GM21447 (cell line): ENCODE data around the gene PTPRM.

Experiments used
- ATAC-seq: cut with Tn5 transposase; IDR thresholded peaks from one replicate; pipeline ENCODE4 v1.9.1; 2021; ENCODE audit not compliant: unreplicated experiment

The PTPRM gene

DNA sequence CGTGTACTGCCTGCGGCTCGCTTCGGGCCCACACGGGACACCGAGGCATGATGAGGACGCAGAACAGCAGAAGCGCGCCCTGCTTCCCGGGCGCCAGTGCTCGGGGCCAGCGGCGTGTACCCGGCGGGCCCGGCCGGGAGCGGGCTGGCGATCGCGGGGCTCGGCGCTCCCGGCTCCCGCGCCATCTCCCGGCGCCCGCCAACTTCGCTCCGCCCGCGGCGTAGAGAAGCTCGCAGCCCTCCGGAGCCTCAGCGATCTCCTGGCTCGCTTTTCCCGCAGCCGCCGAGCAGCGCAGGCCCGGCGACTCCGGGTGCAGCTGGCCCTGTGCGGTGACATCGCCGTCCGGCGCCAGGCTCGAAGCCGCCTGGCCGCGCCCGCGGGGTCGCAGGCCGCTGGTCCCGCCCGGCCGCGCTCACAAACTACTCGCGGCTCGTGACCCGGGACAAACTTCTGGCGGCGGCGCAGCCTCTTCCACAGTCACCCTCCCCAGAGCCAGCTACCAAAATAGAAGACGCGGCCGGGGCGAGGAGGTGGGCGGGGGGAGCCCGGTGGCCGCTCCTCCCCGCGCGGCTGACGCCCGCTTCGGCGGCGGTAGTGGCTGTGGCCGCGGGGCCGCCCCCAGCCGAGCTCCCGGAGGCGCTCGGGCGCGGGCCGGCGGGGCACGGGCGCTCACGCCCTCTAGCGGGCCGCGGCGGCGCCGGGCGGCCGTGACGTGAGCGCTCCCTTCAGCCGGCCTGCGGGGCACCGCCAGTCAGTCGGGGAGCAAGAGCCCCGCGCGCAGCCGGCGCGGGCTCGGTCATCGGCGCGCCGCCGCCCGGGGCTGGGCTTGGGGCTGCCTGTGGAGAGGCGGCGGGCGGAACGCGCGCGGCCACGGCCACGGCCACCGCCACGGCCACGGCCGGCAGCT, at the start of gene PTPRM:
Gene PTPRM, plus strand, starts transcription at position 750 of the 907 bp plus-strand sequence. CDS start 503 bp downstream, outside the sequence.
- ATAC-seq = peak; percentile 91

DNA sequence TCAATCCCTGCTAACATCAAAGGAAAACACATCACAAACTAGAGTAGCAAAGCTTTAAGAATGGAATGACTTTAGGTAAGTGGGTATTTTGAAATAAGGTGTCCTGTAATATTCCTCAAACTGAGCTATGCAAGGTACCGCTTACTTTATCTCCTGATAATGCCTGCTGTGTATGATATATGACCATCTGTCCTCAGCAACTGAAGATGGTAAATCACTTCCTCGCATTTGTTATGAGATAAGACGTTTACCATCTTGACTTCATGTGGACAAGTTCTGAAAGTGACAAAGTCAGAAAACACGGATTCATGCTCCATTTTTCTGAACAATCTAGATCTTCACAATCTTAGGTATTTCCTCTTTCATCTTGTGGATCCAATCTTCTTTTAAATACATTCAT, 49.3 kb upstream of the PTPRM start:
- ATAC-seq = no peak

DNA sequence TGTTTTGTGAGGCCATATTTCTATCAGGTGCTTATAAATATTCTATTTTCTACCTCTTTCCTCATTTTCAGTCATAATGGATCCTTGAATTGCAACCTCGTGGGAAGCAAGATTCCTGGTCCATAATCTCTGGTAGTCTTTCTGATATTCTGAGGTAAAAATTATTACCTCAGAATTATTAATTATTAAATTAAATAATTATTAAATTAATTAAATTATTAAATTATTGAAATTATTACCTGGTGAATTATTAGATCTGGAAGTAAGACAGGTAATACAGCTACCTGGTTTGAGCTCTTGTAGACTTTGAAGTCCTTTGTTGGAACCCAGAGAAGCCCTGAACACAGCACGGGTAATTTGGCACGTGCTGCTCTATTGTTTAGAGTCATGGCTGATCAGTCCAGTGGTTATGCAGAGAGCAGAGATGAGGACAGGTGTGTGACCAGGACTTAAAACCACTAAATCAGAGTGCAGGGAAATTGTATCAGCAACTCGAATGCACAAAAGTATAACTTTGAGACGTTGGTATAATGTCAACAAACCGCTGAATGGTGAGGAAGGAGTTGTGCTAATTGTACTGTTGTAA, 46.8 kb upstream of the PTPRM start:
- ATAC-seq = no peak

DNA sequence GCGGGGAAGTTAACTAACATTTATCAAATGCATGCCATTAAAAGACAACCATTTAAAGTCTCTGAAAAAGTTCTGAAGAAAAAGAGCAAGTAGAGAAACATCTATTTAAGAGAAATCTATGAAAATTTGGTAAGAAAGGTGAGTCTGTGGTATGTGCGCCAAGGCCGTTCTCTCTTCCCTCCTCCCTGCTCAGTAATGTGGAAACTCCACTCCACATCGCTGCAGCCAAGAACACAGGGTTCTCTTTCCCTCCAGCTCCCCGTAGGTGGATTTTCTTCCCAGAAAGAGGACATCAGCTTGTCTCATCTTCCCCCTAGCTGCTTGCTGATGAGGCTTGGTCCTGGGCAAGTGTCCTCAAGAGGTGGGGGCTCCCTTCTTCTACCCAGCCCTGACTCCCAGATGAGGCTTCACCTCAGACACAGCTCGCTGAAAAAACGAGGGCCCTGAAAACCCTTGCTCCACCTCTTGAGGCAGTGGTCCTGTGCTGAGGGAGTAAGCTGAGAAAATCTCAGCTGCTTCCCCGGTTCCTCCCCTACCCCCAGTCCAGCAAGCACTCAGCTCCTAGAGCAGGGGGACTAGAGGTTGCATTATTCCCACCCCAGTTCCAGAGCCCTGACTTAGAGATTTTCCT, 45.8 kb upstream of the PTPRM start:
- ATAC-seq = no peak

DNA sequence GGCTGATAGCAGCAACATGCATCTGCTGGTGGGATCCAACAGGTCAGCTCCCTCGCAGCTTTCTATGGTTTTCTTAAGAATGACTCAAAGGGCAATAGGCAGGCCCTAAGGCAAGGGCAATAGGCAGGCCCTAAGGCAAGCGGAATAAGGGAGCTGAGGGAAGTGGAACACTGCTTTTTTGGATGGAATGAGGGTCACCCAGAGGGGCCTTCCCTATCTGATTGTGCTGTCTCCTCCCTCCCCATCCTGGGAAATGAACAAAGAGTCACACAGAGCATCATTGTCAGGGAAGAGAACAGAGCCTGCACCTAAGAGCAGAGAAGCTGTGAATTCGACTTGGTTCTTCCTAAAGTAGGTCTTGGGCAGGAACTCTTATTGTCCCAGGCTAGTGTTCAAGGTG, 43.3 kb upstream of the PTPRM start:
- no peak for ATAC-seq

DNA sequence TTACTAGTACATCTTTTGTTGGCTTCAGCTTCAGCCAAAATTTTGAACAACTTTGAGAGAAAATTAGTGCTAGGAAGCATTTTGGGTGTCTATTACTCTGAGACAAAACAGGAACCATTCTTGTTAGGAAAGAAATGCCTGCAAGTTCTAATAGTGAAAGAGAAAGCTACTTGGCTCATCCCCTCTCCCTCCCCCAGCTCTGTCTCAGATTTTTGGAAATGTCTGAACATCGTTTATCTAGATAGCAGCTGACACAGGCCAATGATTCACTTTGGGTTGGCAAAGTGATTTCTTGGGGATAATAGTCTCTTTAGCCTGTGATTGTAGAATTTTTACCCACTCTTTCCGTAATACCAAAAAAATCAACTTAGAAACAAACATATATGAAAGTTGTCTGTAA, 42.3 kb upstream of the PTPRM start:
- no peak for ATAC-seq

DNA sequence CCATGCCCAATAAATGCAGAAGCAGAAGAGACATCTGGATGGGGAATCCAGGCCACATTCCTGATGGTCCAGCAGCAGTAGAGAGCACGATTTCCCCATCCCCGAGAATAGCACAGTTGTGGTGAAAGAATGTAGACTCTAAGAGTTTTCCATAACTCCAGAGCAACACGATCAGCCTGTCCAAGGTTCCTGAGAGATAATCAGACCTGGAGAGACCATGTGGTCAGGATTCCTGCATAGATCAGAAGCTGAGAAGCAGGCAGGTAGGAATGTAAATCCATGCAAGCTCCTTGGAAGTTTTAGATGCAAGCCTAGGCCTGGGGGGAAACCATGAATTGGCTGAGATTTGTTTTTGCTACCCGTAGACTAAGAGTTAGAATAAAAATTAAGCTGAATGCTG, 34.2 kb upstream of the PTPRM start:
- ATAC-seq = no peak

DNA sequence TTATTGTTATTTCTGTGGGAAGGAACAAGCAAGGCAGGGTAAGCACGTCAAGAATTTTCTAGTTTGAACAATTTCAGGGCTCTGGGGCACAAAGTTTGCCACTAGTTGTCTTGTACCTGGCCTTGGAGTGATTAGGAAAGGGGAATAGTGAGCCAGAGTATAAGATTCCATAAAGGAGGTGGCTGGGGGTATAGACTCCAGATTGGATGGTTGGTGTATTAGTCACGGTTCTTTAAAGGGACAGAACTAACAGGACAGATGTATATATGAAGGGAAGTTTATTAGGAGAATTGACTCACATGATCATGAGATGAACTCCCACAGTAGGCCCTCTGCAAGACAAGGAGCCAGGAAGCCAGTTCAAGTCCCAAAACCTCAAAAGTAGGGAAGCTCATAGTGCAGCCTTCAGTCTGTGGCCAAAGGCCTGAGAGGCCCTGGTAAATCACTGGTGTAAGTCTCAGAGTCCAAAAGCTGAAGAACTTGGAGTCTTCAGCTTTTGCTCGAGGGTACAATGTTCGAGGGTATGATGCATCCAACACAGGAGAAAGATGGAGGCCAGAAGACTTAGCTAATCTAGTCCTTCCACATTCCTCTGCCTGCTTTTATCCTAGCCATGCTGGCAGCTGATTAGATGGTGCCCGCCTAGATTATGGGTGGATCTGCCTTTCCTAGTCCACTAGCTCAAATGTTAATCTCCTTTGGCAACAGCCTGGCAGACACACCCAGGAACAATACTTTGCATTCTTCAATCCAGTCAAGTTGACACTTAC, 31.5 kb upstream of the PTPRM start:
- no peak for ATAC-seq

DNA sequence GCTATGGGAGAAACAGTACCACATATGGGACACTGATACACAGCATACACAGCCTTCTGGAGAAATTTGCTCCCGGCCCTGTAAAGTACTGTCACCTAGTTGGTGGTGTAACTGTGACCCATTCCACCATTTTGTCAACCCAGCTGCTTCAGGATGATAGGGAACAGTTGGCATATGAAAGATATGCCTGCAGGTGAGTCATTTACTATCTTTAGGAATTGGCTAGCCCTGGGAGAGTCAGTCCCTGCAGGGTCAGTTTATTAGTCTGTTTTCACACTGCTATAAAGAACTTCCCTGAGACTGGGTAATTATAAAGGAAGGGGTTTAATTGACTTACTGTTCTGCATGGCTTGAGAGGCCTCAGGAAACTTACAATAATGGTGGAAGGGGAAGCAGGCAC, 30.0 kb upstream of the PTPRM start:
- no peak for ATAC-seq

DNA sequence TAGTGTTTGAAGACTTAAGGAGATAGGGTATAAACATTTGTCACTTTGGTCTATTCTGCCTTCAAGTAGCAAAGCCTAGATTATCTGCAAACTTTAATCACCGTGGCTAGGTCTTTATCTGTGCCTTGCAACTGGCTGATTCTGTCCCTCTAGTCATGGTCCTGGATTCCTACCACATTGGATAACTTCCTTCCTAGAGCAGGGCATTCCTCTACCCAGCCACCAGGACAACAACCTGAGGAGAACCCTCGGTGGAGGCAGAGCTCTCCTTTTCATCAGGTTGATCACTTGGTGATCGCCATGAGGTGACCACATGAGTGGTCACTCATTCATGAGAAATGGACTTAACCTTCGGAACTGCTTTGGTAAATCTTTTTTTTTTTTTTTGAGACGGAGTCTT, 25.3 kb upstream of the PTPRM start:
- ATAC-seq = no peak

DNA sequence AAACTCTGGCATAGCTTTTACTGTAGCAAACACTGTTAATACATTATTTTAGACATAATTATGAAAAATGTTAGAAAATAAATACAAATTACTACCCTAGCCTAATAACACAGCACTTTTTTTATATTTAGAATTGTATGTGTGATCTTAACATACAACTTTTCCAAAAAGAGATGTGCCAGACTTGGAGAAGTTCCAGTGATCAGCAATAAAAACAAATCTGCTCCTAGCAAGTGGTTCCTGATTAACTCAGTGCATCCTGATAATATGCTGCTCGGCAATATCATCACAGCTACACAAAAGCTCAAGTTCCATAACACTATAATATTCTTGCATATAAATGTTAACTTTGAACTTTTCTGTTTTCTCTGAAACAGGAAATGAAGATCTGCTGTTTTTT, 22.4 kb upstream of the PTPRM start:
- ATAC-seq = no peak

DNA sequence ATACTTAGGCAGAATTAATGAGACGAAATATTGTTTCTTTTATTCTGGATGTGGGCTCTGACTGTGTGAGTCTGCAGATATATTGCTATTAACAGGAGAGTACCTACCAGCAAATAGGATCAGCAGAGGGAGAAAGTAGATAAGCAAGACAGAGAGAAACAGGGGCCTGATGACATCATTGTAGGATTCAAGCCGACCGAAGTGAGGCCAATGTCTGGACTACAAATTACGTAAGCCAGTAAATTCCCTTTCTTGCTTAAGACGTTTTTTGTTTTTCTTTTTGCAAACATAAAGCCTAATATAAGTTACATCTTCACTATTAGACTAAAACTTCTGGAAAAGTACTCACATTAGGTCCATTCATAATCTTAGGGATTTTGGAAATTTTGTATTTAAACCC, 21.4 kb upstream of the PTPRM start:
- ATAC-seq = no peak

DNA sequence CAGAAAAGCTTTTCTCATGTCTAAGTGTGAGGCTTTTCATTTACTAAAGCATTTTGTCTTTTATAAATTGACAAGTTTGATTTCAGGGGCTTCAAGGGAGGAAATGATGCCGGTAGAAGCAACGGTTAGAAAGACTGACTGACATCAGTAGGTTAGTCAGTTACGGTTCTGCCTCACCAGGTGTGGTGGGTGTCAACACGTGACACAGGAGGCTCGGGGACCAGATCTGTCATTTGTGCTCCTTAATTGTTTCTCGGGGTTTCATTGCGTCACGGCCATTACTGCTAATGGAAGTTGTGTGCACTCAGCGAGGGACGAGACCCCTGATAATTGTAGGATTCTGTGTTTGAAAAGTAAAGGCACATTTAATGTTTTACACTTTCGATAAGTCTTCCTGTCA, 18.9 kb upstream of the PTPRM start:
- no peak for ATAC-seq

DNA sequence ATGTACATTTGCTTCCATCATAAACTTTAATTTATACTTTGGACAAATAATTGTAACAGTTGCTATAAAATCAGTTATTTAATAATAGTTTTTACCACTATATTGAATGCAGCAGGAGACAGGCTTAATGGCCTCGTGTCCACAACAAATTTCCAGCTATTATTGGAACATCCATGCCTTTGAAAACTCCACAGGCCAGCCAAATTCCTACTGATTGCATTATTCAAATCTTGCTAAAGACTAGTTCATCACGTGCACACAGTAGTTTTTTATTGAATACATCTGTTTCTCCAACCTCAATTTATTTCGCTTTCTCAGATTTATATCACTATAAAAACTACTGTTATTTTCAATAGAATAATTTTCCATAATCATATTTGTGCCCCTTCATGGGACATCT, 18.4 kb upstream of the PTPRM start:
- ATAC-seq = no peak

DNA sequence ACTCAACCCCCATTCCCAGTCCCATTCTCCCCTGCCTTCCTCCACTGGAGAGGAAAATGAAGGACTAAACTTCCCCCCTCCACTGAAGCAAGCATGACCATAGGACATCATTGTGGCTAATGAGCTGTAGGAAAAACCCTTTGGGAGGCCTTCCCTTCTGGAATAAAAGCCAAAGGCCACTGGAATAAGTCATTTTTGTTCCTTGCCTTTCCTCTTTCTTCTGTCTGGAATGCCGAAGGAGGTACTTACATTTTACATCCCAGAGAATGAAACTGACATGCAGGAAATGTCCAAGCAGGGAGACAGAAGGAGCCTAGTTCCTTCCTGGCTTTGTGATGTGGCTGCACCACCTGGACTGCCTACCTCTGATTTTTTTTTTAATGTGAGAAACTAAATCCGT, 9.1 kb upstream of the PTPRM start:
- no peak for ATAC-seq

DNA sequence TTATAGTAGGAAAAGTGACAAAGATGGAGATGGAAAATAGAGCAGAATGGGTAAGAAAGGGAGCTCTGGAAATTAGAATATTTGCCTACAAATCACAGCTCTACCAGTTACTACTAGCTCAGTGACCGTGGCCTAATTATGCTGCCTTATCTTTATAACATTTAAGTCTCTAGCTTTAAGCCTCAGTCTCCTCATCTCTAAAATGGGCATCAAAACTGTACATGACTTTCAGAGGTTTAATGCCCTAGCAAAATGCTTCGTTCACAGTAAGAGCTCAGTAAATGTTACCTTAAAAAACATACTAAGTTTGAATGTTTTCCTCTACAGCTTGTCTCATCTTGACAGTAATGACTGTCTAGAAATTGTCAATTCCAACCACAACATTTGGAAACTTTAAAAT, 8.3 kb upstream of the PTPRM start:
- no peak for ATAC-seq

DNA sequence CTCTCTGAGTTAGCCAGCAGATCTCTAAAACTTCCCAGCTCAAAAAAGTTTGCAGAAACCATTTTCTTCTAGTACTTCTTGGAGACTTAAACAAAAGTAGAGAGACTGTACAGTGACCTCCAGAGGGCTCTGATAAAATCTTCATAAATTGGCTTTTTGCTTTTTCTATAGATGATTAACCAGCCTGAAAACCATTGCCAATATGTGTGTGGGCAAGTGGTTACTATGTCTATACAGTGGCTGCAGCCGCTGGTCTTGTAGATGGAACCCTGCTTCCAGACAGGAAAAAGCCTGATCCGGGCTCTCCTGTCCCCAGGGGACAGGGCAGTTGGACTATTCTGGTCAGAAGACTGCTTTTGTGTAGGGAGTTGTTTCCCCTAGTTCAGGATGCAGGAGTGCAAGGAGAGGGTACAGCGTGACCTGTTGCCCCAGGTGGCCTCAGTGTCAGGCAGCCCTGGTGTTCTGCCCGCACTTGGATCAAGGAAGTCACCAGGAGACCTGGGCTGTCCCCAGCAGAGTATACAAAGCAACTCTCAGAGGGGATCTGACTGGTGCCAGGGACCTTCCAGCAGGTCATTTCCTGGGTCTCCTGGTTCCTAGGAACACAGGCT, 7.3 kb upstream of the PTPRM start:
- ATAC-seq = no peak

DNA sequence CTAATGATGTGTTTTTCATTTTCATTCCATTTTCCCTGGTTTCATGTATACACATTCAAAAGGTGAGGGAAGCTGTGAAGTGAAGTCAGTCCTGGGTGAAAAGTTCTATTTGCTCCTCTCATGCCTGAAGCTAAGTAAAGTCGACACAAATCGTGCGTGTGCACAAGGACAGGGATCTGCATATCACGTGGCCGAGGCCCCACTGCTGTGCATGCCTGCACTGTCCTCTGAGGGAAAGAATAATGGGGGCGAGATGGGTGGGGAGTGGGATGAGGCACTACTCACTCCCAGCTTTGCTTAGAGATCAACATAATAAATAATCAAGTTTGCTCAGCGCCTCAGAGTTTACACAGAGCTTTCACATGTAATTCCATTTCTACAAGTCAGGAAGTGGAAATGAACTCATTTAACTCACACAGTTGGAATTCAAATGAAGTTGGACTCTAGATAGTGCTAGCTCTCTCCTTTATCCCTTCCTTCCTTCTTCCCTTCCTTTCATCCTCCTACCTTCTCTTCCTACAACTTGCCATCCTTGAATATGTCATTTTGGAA, 5.1 kb upstream of the PTPRM start:
- ATAC-seq = no peak

DNA sequence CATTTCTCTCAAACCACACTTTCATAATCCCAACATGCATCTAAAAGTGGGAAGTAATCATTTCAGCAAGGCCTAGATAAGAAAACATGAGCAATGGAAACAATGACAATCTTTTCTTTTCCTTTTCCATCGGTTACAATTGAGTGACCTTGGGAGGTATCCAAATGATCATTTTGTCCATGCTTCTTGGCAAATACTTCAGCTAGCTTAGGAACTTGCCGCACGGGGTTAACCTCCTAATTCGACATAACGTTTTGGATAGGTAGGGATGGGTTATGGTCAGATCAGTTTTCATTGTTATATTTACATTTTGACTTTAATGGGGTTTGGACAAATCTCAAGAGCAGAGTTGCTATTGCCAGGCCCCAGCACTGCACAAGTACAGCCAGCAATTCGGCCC, 4.6 kb upstream of the PTPRM start:
- no peak for ATAC-seq

DNA sequence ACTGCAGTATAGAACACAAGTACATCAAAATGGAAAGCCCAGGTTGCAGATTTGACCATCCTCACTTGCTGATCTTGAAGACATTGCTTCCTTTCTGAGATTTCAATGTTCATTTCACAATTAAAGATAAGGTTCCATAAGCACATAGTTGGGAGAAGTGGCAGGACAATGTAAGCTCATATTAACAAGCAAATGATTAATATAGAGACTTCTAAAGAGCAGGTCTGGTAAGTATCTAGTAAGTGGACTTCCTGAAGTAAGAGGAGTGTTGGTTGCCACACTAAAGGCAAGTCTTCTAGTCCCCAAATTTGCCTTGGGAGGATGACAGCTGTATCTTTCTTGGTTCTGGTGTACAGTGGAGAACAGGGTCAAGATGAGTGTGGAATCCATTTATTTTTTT, 1.4 kb upstream of the PTPRM start:
- ATAC-seq = no peak

DNA sequence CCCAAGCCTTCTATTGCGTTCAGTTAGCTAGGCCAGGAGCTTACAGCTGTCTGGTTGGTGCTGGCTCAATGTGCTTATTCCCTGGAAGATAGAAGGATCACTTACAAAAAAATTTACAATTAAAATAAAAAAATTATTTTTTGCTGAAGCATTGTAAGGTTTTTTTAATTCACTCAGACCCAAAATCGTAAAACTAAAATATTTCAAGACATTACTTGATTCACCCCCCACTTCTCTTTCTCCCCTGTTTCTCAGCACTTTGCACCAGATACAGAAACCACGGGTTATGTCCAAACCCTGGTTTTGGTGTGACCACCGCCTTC, 911 bp upstream of the PTPRM start:
- ATAC-seq = no peak
